Astrocyte of the spinal cord (primary cell): ENCODE measurements around the gene PCDH15.

Experiments used
- DNase-seq: peaks from one replicate; pipeline ENCODE4 v3.0.0; 2011; ENCODE audit warnings: low read depth, low spot score
- H3K4me3 ChIP-seq: 2 replicates; pipeline ENCODE4 v1.5.1; 2011; ENCODE audit warnings: low read depth, mild to moderate bottlenecking, low read length, moderate library complexity
- in situ Hi-C: cut with HindIII; loops from 2 replicates; pipeline ENCODE4 v1.10.0; 2017; ENCODE audit warnings: low sequenced_read_pairs
- TF ChIP-seq, protein P1 (sequence below): IDR thresholded peaks from 2 replicates; pipeline ENCODE4 v1.5.1; 2012; ENCODE audit warnings: low read depth, mild to moderate bottlenecking, low read length, inconsistent platforms

The PCDH15 gene

DNA sequence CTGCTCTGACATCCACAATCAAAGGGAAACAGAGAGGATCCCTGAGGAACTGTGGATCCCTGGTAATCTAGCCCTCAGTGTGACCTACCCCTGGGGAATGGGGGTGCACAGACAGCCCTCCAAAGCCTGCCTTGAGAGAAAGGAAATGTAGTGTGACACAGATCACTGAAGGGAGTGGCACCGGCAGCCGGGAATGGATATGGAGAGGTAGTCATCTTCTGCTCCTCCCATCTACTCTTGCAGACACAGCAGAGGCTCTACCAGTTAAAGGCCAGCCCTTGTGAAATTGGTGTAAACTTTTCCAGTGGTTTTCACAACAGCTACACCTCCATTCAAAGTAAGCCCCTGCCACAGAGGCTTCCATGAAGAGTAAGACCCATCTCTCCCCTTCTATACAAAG lies 144.4 kb downstream of the PCDH15 start:
- in situ Hi-C loops = no loop called here
- no peak for DNase-seq
- H3K4me3 ChIP-seq = no peak overlapping the region
- TF ChIP-seq, protein P1, sequence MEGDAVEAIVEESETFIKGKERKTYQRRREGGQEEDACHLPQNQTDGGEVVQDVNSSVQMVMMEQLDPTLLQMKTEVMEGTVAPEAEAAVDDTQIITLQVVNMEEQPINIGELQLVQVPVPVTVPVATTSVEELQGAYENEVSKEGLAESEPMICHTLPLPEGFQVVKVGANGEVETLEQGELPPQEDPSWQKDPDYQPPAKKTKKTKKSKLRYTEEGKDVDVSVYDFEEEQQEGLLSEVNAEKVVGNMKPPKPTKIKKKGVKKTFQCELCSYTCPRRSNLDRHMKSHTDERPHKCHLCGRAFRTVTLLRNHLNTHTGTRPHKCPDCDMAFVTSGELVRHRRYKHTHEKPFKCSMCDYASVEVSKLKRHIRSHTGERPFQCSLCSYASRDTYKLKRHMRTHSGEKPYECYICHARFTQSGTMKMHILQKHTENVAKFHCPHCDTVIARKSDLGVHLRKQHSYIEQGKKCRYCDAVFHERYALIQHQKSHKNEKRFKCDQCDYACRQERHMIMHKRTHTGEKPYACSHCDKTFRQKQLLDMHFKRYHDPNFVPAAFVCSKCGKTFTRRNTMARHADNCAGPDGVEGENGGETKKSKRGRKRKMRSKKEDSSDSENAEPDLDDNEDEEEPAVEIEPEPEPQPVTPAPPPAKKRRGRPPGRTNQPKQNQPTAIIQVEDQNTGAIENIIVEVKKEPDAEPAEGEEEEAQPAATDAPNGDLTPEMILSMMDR = no peak

DNA sequence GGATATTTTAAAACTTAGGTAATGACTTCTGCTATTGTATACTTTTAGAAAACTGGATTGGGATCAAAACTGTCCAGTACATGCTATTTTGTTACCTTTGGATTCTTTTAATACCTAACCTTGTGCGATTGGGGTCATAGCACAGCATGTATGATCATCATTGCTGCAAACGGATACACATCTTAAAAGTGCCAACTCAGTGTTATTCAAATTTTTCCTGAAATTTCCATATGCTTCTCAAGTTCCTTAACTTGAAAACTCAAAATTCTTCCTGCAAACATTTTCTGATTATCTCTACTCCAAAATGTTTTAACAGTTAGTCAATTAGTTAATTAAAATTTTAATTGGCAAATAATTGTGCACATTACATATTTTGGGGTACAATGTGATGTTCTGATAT lies 147.5 kb downstream of the PCDH15 start:
- no peak overlapping the region for H3K4me3 ChIP-seq
- in situ Hi-C loops = no loop called here
- DNase-seq = no peak
- TF ChIP-seq, protein P1 = no peak

DNA sequence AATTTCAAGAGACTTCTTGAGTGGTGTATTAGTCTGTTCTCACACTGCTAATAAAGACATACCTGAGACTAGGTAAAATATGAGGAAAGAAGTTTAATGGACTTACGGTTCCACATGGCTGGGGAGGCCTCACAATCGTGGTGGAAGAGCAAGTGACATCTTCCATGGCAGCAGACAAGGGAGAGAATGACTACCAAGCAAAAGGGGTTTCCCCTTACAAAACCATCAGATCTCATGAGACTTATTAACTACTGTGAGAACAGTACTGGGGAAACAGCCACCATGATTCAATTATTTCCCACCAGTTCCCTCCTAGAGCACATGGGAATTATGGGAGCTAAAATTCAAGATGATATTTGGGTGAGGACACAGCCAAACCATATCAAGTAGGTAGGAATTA lies 150.5 kb downstream of the PCDH15 start:
- TF ChIP-seq, protein P1 = no peak
- in situ Hi-C loops = no loop called here
- no peak for DNase-seq
- H3K4me3 ChIP-seq = no peak overlapping the region

DNA sequence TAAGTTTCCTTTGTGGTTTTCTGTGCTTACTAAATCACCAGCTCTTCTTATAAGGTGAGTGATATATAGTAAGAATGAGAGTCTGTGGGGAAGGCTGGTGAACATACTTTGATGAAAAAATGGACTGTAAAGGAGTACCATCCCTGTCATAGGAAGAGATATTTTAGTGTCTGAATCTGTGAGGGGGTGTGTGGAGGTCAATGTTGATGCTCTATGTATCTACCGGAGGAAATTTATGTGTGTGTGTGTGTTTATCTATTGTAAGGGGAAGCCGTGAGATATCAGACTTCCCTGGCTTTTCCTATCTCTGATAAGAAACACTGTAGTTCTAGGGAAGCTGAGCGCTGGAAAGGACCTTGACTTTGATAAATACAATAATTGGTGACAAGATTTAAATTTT lies 179.0 kb downstream of the PCDH15 start:
- TF ChIP-seq, protein P1 = no peak
- H3K4me3 ChIP-seq = no peak overlapping the region
- in situ Hi-C loops = no loop called here

DNA sequence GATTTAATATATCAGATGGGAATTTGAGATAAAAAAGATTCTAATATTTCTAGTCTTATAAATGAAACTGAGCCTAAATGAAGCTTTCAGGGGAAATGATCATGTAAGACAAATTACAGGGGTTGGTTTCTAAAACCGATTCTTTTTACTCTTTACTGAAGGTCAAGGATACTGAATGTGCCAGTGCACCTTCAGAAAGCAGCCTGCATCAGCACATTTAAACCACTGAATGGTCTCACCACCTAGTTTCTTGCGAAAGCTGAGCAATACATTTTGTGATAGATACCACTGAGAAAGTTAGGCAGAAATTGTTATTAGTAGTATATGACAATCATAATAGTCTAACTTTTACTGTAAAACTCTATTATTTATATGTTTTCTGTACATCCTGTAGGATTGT lies 180.7 kb downstream of the PCDH15 start:
- no peak for DNase-seq
- in situ Hi-C loops = no loop called here
- H3K4me3 ChIP-seq = no peak overlapping the region
- TF ChIP-seq, protein P1 = no peak

More for the DNA sequence above, 179.0 kb downstream of the PCDH15 start:
- no peak for DNase-seq

DNA sequence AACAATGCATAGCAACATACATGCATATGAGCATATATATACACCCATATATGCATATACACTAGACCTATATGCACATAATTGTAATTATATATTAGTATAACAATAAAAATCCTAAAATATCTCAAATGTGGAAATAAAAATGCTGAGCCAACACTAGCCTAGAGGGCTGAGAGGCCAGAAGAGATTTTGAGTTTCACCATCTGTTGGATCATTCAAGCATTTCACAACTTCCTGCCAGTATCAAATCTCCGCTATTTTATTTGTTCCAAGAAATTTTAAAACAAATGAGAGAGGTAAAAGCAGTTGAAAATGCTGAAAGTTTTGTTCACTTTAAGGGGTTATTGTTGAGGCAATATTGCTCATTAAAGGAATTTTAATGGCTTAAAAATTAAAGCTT lies 187.0 kb downstream of the PCDH15 start:
- DNase-seq = no peak
- no peak overlapping the region for H3K4me3 ChIP-seq
- in situ Hi-C loops = no loop called here
- TF ChIP-seq, protein P1 = no peak

DNA sequence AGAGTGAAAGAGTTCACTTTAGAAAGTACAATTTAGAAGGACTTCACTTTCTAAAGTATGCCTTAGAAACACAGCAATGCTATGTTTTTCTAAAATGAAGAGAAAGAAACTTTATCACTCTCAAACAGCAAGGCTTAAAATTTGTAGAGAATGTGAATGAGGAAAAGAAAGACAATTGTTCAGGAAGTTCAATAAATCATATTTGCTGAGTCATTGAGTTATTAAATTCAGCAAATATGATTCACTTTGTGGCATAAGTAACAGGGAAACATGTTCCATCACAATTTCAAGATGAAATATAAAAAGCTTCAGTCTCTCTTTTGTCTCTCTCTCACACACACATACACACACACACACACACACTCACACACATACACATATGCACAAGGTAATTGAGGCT lies 187.9 kb downstream of the PCDH15 start:
- no peak overlapping the region for H3K4me3 ChIP-seq
- in situ Hi-C loops = no loop called here
- no peak for DNase-seq
- TF ChIP-seq, protein P1 = no peak
